ENCODE measurements around the gene NDUFA13. TPM values are rescaled to one million over a fixed set of nuclear protein-coding genes. Genes with fewer than 3 reads are reported as not detected.

The NDUFA13 gene
- total RNA-seq, 4 donors from 2014 or later = 57.4 to 97.2 (median 63.9) TPM

GRCh38 chr19:19558055-19558454, 42.0 kb downstream of the NDUFA13 start:
- no peak for TF ChIP-seq CTCF (IDR thresholded peaks at IDR 0.05)
- no peak for DNase-seq (ENCODE audit: low spot score)
- no peak for ATAC-seq (ENCODE audit: low FRiP score)

GRCh38 chr19:19558636-19559035, 42.6 kb downstream of the NDUFA13 start:
- no peak for TF ChIP-seq CTCF (IDR thresholded peaks at IDR 0.05)
- DNase-seq (ENCODE audit: low spot score) (no peak), ATAC-seq (ENCODE audit: low FRiP score) (no peak)

- ATAC-seq (ENCODE audit: low FRiP score) = no peak
- DNase-seq (ENCODE audit: low spot score) = no peak
- TF ChIP-seq CTCF (IDR thresholded peaks at IDR 0.05) = no peak
Observed at GRCh38 chr19:19559931-19560330, 43.9 kb downstream of the NDUFA13 start.

- TF ChIP-seq CTCF (IDR thresholded peaks at IDR 0.05) = no peak
- DNase-seq (ENCODE audit: low spot score) = no peak
- peak; percentile 26 for ATAC-seq (ENCODE audit: low FRiP score)
Observed at GRCh38 chr19:19561946-19562664, 46.1 kb downstream of the NDUFA13 start.

GRCh38 chr19:19562665-19563347, 46.8 kb downstream of the NDUFA13 start:
- ATAC-seq (ENCODE audit: low FRiP score) = peak; percentile 30
- DNase-seq (ENCODE audit: low spot score) = no peak
- no peak for TF ChIP-seq CTCF (IDR thresholded peaks at IDR 0.05)

- DNase-seq (ENCODE audit: low spot score) = no peak
- no peak for ATAC-seq (ENCODE audit: low FRiP score)
- TF ChIP-seq CTCF (IDR thresholded peaks at IDR 0.05) = no peak
Observed at GRCh38 chr19:19563348-19563848, 47.4 kb downstream of the NDUFA13 start.
